ENCODE data around the gene OTUD3.

Gene OTUD3

DNA sequence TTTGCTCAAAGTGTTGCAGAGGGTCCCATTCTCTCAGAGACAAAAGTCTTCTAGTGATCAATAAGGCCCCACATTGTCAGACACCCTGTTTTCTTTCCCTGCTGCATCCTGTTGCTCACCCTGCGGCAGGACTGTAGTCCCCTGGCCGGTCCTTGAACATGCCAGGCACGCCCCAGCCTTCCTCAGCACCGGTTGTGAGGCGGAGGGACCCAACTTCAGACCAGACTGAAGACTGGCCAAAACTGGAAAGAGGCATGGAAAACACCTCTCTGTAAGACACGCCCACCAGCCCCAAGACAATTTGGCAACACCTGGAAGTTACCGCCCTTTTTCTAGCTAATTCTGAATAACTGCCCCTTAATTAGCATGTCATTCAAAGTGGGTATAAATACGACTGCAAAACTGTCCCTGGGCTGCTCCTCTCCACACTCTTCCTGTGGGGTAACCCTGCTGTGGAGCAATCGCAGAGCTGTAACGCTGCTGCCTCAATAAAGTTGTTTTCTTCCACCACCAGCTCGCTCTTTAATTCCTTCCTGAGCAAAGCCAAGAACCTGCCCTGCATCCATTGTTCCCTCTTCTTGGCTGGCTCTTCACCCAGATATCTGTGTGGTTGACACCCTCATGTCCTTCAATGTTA is 73.5 kb downstream of the OTUD3 start:
- DNase-seq (ENCODE audit: low spot score): no peak

DNA sequence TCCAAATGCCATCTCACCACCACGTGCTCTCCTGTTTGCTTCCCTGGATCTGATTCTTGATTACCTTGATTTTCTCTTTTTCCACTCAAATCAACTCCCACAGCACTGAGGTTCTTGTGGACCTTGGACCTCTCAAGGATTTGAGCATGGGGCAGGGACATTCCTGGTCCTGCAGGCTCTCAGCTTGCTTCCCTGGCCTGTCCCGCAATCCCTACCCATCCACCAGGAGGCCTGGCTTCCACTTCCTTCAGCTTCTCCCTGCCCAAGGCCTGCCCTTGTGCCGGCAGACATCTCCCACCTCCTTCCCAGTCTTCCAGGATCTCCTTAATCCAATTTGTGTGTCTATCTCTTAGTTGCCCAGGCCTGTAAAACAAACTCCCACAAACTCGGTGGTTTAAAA is 75.6 kb downstream of the OTUD3 start:
- DNase-seq (ENCODE audit: low spot score): no peak

GRCh38 chr1:19960591-19960990 is 78.4 kb downstream of the OTUD3 start:
- DNase-seq (ENCODE audit: low spot score): no peak
